GM23338 (cell line): ENCODE data around the gene APOL3. TPM values are rescaled to one million over a fixed set of nuclear protein-coding genes. Genes with fewer than 3 reads are reported as not detected.

ENCODE experiments used
- polyA plus RNA-seq: library from polyadenylated mRNA; unstranded; fragments of >200 nt; fragmentation: Nextera tagmentation; extraction: Ambion mirVana; gene quantifications from 2 replicates; pipeline ENCODE4 v1.2.1, GENCODE V29; 2016
- total RNA-seq: library from RNA; depleted of rRNA; stranded (reverse); fragments of >200 nt; shearing (Covaris generic); gene quantifications from 2 replicates; pipeline ENCODE4 v1.2.3, GENCODE V29; 2014; rRNA removed

APOL3 gene
- total and polyA plus RNA-seq, 2 experiments from 2014 or later = not detected

Other genes with a start within 250 kb of the APOL3 start
- gene RBFOX2, start 131.9 kb downstream of the APOL3 start, total RNA-seq = 130 and 131 TPM in 2 replicates
- 84.8 and 88.8 TPM in 2 replicates for gene RBFOX2, start 131.9 kb downstream of the APOL3 start, polyA plus RNA-seq
- not detected in 2 replicates for gene APOL4, start 41.1 kb upstream of the APOL3 start, total RNA-seq
- gene APOL4, start 41.1 kb upstream of the APOL3 start, polyA plus RNA-seq = not detected in 2 replicates
- gene APOL2, start 78.8 kb upstream of the APOL3 start, total RNA-seq = 10.4 and 12.4 TPM in 2 replicates
- 4.9 and 5.5 TPM in 2 replicates for gene APOL2, start 78.8 kb upstream of the APOL3 start, polyA plus RNA-seq
- not detected in 2 replicates for gene APOL1, start 92.4 kb upstream of the APOL3 start, total RNA-seq
- 0.11 and 0.23 TPM in 2 replicates for gene APOL1, start 92.4 kb upstream of the APOL3 start, polyA plus RNA-seq
- gene MYH9, start 227.2 kb upstream of the APOL3 start, total RNA-seq = 204 and 233 TPM in 2 replicates
- gene MYH9, start 227.2 kb upstream of the APOL3 start, polyA plus RNA-seq = 55.4 and 58.4 TPM in 2 replicates